Colon (tissue), 2 donors: ENCODE results near the gene CHD5.

Experiments
- FAIRE-seq: peaks from 2 replicates; lab custom pipeline; 2012; peaks lifted over from hg19 to GRCh38; lab: Jason Lieb, UNC
- donor health status: control.
- donor health status: control.

Gene CHD5

GRCh38 chr1:6152181-6152580 lies 27.9 kb downstream of the CHD5 start:
- no peak for FAIRE-seq

- no peak for FAIRE-seq
Observed at GRCh38 chr1:6151291-6151822, 28.8 kb downstream of the CHD5 start.

- FAIRE-seq, result no peak
Observed at GRCh38 chr1:6150006-6150938, 29.8 kb downstream of the CHD5 start.

- FAIRE-seq, result no peak
Observed at GRCh38 chr1:6149597-6149996, 30.5 kb downstream of the CHD5 start.

GRCh38 chr1:6148497-6149241 lies 31.5 kb downstream of the CHD5 start:
- FAIRE-seq, result no peak

GRCh38 chr1:6145864-6146410 lies 34.2 kb downstream of the CHD5 start:
- no peak for FAIRE-seq

GRCh38 chr1:6145396-6145750 lies 34.7 kb downstream of the CHD5 start:
- FAIRE-seq, result no peak

GRCh38 chr1:6144647-6145395 lies 35.3 kb downstream of the CHD5 start:
- no peak for FAIRE-seq

- FAIRE-seq, result no peak
Observed at GRCh38 chr1:6144175-6144574, 35.9 kb downstream of the CHD5 start.

- no peak for FAIRE-seq
Observed at GRCh38 chr1:6143395-6143794, 36.7 kb downstream of the CHD5 start.

- no peak for FAIRE-seq
Observed at GRCh38 chr1:6142734-6143133, 37.4 kb downstream of the CHD5 start.

- FAIRE-seq, result no peak
Observed at GRCh38 chr1:6142036-6142621, 38.0 kb downstream of the CHD5 start.

- FAIRE-seq, result no peak
Observed at GRCh38 chr1:6141592-6141991, 38.5 kb downstream of the CHD5 start.

- FAIRE-seq, result no peak
Observed at GRCh38 chr1:6140413-6140812, 39.7 kb downstream of the CHD5 start.

GRCh38 chr1:6137758-6138157 lies 42.4 kb downstream of the CHD5 start:
- no peak for FAIRE-seq

- FAIRE-seq, result no peak
Observed at GRCh38 chr1:6136516-6137220, 43.5 kb downstream of the CHD5 start.

- FAIRE-seq, result no peak
Observed at GRCh38 chr1:6134741-6135510, 45.2 kb downstream of the CHD5 start.

GRCh38 chr1:6134206-6134605 lies 45.9 kb downstream of the CHD5 start:
- no peak for FAIRE-seq

GRCh38 chr1:6133146-6133895 lies 46.8 kb downstream of the CHD5 start:
- no peak for FAIRE-seq

- FAIRE-seq, result no peak
Observed at GRCh38 chr1:6131561-6131960, 48.6 kb downstream of the CHD5 start.
